GM12872 (cell line): ENCODE results near the gene OR5AK2.

Source experiments
- CTCF ChIP-seq: IDR thresholded peaks from 3 replicates; pipeline ENCODE4 v1.5.1; 2011; ENCODE audit warnings: low read depth, mild to moderate bottlenecking, low read length, moderate library complexity; ENCODE audit not compliant: insufficient read depth

Gene OR5AK2

DNA sequence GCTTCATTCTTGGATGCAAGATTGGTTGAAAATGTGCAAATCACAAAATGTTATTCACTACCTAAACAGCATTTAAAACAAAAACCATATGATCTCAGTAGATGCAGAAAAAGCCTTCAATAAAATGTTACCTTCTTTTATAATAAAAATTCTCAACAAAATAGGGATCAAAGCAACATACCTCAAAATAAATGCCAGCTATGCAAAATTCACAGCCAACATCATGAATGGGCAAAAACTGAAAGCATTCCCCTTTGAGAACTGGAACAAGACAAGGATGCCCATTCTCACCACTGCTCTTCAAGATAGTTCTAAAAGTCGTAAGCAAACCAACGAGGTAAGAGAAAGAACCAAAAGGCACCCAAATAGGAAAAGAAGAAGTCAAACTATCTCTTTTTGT, 2.0 kb downstream of the OR5AK2 start:
- no peak for TF ChIP-seq CTCF

DNA sequence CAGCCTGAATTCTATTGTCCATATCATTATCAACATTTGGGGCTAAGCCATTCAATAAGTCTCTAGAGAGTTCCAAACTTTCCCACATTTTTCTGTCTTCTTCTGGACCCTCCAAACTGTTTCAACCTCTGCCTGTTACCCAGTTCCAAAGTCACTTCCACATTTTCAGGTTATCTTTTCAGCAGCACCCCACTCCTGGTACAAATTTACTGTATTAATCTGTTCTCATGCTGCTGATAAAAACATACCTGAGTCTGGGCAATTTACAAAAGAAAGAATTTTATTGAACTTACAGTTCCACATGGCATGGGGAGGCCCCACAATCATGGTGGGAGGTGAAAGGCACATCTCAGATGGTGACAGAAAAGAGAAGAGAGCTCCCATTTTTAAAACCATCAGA, 5.8 kb downstream of the OR5AK2 start:
- TF ChIP-seq CTCF = no peak

DNA sequence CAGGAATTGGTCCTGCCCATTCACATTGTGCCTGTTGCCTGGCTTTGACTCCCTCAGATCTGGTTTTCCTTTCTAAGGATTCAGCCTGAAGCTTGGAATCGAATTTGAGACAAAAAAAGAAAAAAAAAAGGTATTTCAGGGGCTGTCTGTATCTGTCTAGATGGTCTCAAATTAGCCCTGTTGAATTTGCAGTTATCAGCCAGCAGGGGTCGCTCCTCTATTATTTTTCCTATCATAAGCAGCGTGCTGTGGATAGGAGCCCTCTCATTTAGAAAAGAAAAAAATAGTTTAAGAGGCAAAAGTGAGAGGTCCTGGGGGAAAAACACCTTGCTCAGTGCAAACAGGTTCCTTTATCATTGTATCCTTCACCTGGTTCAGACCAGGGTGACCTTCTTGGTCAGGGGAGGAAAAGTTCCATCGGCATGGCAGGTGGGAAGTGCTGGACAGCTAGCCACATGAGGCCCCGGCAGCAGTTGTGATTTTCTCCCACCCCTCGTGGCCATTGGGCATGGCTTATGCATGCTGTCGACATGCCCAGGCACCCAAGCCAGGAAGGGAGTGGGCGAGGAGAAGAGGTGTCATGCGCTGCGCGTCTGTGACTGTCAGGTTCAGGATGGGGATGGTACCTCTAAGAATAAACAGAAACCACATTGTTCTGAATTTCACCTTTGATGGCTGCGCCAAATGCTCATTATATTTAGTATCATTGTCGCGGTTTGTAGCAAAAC, 13.1 kb downstream of the OR5AK2 start:
- peak; percentile 37; the same call in 1 of the 3 replicates for TF ChIP-seq CTCF

GRCh38 chr11:57008373-57008772, 19.7 kb downstream of the OR5AK2 start:
- TF ChIP-seq CTCF = no peak

- TF ChIP-seq CTCF = no peak
These were observed 27.0 kb downstream of the OR5AK2 start for GRCh38 chr11:57015679-57016078.

- TF ChIP-seq CTCF = no peak
These were observed 42.8 kb downstream of the OR5AK2 start for GRCh38 chr11:57031556-57031955.
